Inflammatory macrophage (primary cell): ENCODE measurements around the gene COL28A1.
A peak's percentile ranks its signal among the peaks of the same experiment; 100 is the strongest.
"Not testable (repeated sequence)": the region's sequence is repeated elsewhere in the genome, so short reads cannot be mapped to it uniquely, and the experiment has no call there.

Experiments used
- DNase-seq, 2 donors: peaks; one replicate each; pipeline ENCODE4 v3.0.0-alpha.2; 2020 to 2022

COL28A1 gene

GRCh38 chr7:7517754-7518153 is 17.9 kb downstream of the COL28A1 start:
- DNase-seq, result peak in 1 of 2 donors; percentile 17

GRCh38 chr7:7516662-7517061 is 19.0 kb downstream of the COL28A1 start:
- no peak for DNase-seq

DNA sequence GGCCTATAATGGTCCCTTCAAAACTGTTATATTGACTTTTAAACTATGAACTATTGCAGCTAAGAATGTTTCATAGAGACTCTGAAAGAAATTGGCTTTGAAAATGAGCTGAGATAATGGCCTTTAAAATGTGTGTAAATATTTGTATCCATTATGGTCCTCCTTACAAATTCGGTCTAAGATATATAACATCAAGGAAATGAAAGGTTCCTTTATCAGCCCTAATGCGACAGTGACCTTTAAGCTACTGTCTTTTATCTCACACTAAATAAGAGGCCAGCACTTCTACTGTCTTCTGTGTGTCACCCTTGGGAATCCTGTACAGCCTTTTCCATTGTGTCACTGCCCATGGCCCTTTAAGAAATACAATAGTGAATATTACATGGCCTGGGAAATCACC is 19.5 kb downstream of the COL28A1 start:
- no peak for DNase-seq

GRCh38 chr7:7512861-7513597 is 22.6 kb downstream of the COL28A1 start:
- no peak for DNase-seq

DNA sequence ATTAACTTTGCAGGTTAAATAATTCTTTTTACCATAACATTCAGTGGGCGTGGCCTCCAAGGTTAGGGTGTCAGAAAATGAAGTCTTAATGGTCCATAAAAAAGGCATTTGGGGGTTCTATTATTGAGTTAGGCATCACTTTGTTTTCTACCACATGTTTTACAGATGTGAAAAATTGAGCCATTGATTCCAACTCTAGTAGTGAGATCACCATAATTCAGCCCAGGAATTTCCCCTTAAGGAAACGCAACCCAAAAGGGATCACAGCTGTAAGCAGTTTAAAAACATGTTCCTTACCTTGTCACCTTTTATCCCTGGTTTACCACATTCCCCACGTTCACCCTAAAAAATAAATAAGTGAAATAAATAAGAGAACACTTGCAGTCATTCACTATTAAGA is 24.9 kb downstream of the COL28A1 start:
- no peak for DNase-seq

DNA sequence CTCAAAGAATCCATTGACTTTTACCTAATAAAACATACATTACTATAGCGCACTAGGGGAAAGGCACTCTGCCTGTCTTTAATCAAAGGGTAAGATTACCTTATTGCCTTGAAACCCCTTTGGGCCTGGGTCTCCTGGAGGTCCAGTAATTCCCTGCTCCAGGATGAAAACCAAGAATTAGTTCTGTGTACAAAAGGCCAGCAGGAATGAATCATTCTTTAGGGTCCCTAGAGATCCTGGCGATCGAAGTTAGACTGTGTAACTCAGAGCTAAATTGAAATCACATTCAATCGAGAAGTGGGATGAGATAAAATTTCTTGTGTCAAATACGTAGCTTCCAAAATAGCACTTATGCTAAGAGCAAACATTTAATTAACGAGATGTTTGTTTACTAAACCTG is 29.8 kb downstream of the COL28A1 start:
- DNase-seq, result no peak

GRCh38 chr7:7504910-7505704 is 30.6 kb downstream of the COL28A1 start:
- no peak for DNase-seq

- DNase-seq, result no peak
Measured at GRCh38 chr7:7499892-7500291, 35.8 kb downstream of the COL28A1 start.

DNA sequence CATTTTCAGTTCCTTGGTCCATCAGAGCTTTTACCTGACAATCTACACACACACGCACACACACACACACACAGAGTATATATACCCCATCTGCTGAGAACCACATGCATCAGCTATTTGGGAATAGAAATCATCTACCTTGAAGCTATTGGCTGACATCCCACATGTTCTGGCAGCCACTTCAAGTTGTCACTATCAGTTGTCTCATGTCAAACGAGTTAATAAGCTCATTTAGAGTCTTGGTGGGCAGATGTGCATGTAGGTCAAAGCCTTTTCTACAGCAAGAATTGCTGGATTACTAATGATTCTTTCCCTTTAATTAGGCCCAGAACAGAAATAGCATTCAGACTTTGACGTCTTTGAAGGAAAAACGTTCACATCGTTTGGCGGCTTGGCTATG is 36.8 kb downstream of the COL28A1 start:
- no peak for DNase-seq

GRCh38 chr7:7496311-7496710 is 39.4 kb downstream of the COL28A1 start:
- DNase-seq, result no peak

DNA sequence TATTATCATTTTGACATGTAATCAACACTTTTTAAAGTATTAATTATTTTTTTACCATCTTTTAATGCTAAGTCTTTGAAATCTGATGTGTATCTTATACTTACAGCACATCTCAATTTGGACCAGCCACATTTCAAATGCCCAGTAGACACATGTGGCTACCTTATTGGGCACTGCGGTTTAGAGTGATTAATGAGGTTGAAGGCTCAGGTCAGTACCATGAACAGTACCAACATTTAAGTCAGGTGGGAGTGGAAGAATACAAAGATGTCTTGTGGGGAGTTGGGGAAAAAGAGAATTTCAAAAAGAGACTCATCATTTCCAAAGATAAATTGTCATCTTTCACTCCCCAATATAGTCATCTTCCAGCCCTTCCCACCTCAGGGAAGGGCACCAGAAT is 40.5 kb downstream of the COL28A1 start:
- no peak for DNase-seq

DNA sequence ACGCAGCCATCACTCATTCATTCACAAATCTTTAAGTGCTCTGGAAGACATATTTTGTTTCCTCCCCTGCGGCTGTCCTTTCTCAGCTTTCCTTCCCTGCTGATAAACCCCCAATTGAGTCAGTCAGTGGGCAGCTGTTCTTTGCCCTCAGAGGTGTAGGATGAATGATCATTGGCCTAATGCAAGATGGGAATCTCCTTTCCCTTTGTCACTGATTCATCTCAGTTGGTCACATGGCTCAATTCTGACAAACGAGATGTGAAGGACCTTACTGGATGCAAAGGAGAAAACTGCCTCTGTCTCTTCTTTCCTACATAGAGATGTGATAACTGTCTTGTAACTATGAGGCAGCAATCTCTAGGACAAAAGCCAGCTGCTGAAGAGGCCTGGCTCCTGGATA is 44.6 kb downstream of the COL28A1 start:
- DNase-seq, result no peak

- no peak for DNase-seq
Measured at GRCh38 chr7:7490003-7490402, 45.7 kb downstream of the COL28A1 start.

DNA sequence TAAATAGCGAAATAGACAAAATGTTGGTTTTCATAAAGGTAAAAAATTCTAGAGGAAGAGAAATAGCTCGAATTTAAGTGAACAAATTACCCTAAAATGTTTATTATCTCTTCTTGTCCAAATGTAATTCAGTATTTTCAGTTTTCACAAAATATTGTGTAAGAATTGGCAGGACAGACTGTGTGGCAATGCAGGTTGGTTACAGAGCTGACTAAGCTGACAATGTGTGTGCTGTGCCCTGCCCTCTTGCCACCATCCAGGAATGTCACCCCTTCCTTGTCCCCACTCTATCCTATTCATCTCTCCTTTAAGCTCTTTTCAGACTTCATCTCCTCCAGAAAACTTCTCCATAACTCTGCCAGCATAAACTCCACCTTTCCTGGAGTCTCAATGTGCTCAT is 46.1 kb downstream of the COL28A1 start:
- DNase-seq, result no peak

GRCh38 chr7:7486362-7486761 is 49.3 kb downstream of the COL28A1 start:
- no peak for DNase-seq

DNA sequence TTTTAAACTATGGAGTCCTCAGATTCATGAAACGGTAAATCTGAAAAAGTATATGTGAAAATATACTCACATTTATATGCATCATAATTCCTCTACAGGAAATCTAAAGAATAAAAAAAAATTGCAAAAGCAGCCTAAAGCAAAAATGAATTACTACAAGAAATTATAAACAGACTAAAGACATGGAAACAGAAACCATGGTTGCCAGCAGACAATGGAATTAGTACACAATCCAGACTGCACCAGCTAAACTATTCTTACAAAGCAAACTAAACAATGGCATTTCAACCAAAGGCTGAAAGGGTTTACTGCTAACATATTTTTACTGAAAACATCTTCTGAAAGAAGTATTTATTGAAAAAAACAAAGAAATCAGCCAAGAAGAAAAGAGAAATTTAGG is 51.6 kb downstream of the COL28A1 start:
- DNase-seq, result no peak

- no peak for DNase-seq
Measured at GRCh38 chr7:7481802-7482201, 53.9 kb downstream of the COL28A1 start.

DNA sequence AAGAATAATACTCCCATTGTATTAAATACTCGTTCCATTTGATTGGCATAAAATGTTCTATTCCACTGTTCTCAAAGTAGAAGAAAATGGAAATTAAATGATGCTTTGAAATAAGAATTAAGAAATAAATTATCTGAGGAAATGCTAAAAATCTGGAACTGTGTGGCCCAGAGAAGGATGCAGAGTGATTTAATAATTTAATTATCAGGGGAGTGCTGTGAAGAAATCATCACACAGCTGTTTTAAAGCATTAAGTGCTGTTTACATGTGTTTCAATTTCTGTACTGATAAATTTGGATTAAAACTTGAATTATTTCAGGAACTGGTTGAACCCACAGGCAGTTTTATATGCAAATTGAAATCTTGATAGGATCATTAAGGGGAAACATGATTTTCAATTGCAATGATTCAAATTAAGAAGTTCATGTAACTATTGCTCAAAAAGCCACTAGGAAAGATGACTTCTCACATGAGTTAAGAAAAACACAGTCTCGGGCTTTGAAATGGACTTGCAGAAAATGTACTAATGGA is 56.3 kb downstream of the COL28A1 start:
- DNase-seq, result no peak

DNA sequence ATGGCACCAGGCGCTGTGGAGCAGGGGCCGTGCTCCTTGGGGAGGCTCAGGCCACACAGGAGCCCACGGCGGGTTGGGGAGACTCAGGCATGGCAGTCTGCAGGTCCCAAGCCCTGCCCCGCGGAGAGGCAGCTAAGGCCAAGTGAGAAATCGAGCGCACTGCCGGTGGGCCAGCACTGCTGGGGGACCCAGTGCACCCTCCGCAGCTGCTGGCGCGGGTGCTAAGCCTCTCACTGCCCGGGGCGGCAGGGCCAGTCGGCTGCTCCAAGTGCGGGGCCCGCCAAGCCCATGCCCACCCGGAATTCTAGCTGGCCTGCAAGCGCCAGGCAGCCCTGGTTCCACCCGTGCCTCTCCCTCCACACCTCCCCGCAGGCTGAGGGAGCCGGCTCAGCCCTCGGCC is 57.1 kb downstream of the COL28A1 start:
- no peak for DNase-seq

GRCh38 chr7:7477641-7478040 is 58.0 kb downstream of the COL28A1 start:
- DNase-seq, result not testable (repeated sequence)

DNA sequence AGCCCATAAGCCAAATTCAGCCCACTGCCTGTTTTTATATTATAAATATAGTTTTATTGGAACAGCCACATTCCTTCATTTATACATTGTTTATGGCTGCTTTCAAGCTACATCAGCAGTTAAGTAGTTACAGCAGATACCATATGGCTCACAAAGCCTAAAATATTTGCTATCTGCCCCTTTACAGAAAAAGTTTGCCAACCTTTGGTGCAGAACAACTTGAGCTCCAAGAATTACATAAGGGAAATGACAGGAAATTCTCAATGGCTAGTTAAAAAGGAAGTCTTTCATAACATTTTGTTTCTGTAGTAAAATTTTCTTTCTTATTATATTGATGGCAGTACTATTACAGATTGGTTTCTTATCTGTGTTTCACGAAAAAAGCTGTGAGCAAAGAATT is 59.3 kb downstream of the COL28A1 start:
- DNase-seq, result no peak

GRCh38 chr7:7475601-7476000 is 60.1 kb downstream of the COL28A1 start:
- no peak for DNase-seq

DNA sequence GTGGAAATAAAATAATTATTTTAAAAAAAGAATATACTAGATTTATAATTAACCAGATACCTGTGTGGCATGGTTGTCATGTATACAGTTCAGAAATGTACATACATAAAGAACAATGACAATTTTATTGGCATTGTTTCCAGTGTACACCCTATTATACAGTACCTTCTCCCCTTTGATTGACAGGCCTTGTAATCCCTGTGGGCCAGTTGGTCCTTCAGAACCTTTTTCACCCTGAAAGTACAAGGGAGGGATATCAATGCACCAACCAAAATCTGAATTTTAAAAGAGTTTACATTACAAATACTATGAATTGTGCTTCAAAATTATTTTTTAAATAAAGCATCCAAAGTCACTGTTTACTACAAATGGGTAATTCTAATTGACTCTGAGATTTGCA is 61.2 kb downstream of the COL28A1 start:
- no peak for DNase-seq
